Right atrium auricular region (tissue), 2 donors: Measurements from ENCODE around the gene MEX3D. TPM values are rescaled to one million over a fixed set of nuclear protein-coding genes. Genes with fewer than 3 reads are reported as not detected.
A peak's percentile ranks its signal among the peaks of the same experiment; 100 is the strongest.

Experiments used
- DNase-seq: peaks from one replicate; pipeline ENCODE4 v3.0.0-alpha.2; 2019; ENCODE audit warnings: low spot score
- H3K27ac ChIP-seq, 2 donors: fragments of 200-600 bp; sonication (generic); 1 replicate in 1 of 2; 2 replicates in 1 of 2; pipeline ENCODE4 v1.5.1; 2016 to 2019
- H3K27me3 ChIP-seq, 2 donors: fragments of 200-600 bp; sonication (generic); one replicate each; pipeline versions ENCODE4 v1.5.1 to v1.6.0; 2017 to 2019
- H3K36me3 ChIP-seq: fragments of 200-600 bp; sonication (generic); one replicate; pipeline ENCODE4 v1.5.1; 2016
- H3K4me1 ChIP-seq, 2 donors: fragments of 200-600 bp; sonication (generic); one replicate each; pipeline versions ENCODE4 v1.5.1 to v1.6.0; 2017 to 2019
- H3K4me3 ChIP-seq, 2 donors: fragments of 200-600 bp; sonication (generic); 1 replicate in 1 of 2; 2 replicates in 1 of 2; pipeline ENCODE4 v1.5.1; 2017 to 2019; ENCODE audit warnings: mild to moderate bottlenecking in 1 of 2, moderate library complexity in 1 of 2
- H3K9me3 ChIP-seq, 2 donors: fragments of 200-600 bp; sonication (generic); one replicate each; pipeline ENCODE4 v1.5.1; 2019
- CTCF ChIP-seq, 2 donors: fragments of 200-600 bp; sonication (generic); IDR thresholded peaks; one replicate each; pipeline ENCODE4 v1.5.1; 2019; ENCODE audit warnings: antibody characterized with exemption in 2 of 2
- total RNA-seq, 2 donors: library from RNA; depleted of rRNA; stranded (reverse); fragments of >200 nt; gene quantifications; one replicate each; pipeline ENCODE4 v1.1.0, GENCODE V29; 2016

MEX3D gene
- total RNA-seq, 2 donors from 2014 or later, result 7.5 to 17.0 TPM

- no peak for TF ChIP-seq CTCF (IDR thresholded peaks at IDR 0.05)
- no peak for DNase-seq
- Histone ChIP-seq H3K36me3 (no peaks in the 10 kb centered on the region), H3K27me3 (peaks cover 0 to 2% of the 10 kb centered on the region in 2 donors), H3K9me3 (no peaks in the 10 kb centered on the region), H3K4me3 (no peak overlapping the region), H3K27ac (no peak overlapping the region), H3K4me1 (peaks cover 0 to 12% of the 10 kb centered on the region in 2 donors)
Measured at GRCh38 chr19:1524972-1525325, 43.2 kb downstream of the MEX3D start.

- DNase-seq, result no peak
- peak overlapping the region in 1 of 2 donors; percentile 31 for H3K4me3 ChIP-seq
- H3K4me1 ChIP-seq, result peaks cover 0 to 12% of the 10 kb centered on the region in 2 donors
- no peak for TF ChIP-seq CTCF (IDR thresholded peaks at IDR 0.05)
- peaks cover 0 to 2% of the 10 kb centered on the region in 2 donors for H3K27me3 ChIP-seq
- H3K9me3 ChIP-seq, result no peaks in the 10 kb centered on the region
- H3K27ac ChIP-seq, result no peak overlapping the region
- H3K36me3 ChIP-seq, result no peaks in the 10 kb centered on the region
Measured at GRCh38 chr19:1524287-1524971, 43.7 kb downstream of the MEX3D start.

- Histone ChIP-seq H3K36me3 (no peaks in the 10 kb centered on the region), H3K4me1 (peaks cover 0 to 12% of the 10 kb centered on the region in 2 donors), H3K27me3 (peaks cover 0 to 2% of the 10 kb centered on the region in 2 donors), H3K4me3 (peak within 1 kb of the TSS in 1 of 2 donors; percentile 31), H3K9me3 (no peaks in the 10 kb centered on the region), H3K27ac (no peak within 1 kb of the TSS)
- no peak for DNase-seq
- TF ChIP-seq CTCF (IDR thresholded peaks at IDR 0.05), result no peak
Measured at GRCh38 chr19:1523412-1524286, 44.5 kb downstream of the MEX3D start, which contains the start of gene PLK5. TSS of gene PLK5 (plus strand) at chr19:1524077. CDS start at chr19:1526997, 2,920 bp downstream.

GRCh38 chr19:1522838-1523237 lies 45.3 kb downstream of the MEX3D start:
- Histone ChIP-seq H3K4me3 (no peak overlapping the region), H3K36me3 (no peaks in the 10 kb centered on the region), H3K27me3 (peaks cover 0 to 2% of the 10 kb centered on the region in 2 donors), H3K9me3 (no peaks in the 10 kb centered on the region), H3K4me1 (peaks cover 0 to 12% of the 10 kb centered on the region in 2 donors), H3K27ac (no peak overlapping the region)
- no peak for TF ChIP-seq CTCF (IDR thresholded peaks at IDR 0.05)
- DNase-seq, result no peak

GRCh38 chr19:1522061-1522460 lies 46.1 kb downstream of the MEX3D start:
- TF ChIP-seq CTCF (IDR thresholded peaks at IDR 0.05), result no peak
- H3K27me3 ChIP-seq, result peaks cover 0 to 2% of the 10 kb centered on the region in 2 donors
- DNase-seq, result no peak
- H3K9me3 ChIP-seq, result no peaks in the 10 kb centered on the region
- no peak overlapping the region for H3K27ac ChIP-seq
- H3K36me3 ChIP-seq, result no peaks in the 10 kb centered on the region
- peaks cover 0 to 12% of the 10 kb centered on the region in 2 donors for H3K4me1 ChIP-seq
- no peak overlapping the region for H3K4me3 ChIP-seq
